ENCODE measurements around the gene GRM4.
"Not testable (repeated sequence)": the region's sequence is repeated elsewhere in the genome, so short reads cannot be mapped to it uniquely, and the experiment has no call there.

GRM4 gene

DNA sequence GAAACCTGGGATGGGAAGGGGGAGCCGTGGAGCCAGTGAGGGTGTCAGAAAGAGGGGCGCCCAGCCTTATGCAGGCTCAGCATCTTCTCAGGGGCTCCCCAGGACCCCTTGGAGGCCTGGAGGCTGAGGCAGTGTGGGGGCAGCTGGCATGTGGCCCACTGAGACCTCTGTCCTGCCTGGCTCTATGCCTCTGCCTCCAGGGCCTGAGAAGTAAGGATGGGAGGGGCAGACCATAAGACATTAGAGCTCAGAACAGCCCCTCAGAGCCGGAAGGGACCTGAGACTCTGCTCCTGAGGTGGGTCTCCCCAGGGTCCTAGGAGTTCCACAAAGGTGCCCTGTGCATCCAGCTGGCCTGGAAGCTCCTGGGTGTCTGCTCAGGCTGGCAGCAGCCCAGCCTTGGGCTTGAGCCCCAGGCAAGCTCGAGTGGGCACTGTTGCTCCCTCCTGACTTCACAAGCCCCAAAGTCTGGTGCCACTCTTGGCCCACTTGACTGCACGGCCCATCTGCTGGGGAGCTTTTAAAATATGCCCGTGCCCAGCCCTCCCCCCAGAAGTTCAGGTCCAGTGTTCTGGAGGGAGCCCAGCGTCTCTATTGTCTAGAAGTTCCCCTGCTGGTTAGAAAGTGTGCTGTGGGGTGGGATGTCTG lies 126.8 kb downstream of the GRM4 start:
- no peak for DNase-seq

DNA sequence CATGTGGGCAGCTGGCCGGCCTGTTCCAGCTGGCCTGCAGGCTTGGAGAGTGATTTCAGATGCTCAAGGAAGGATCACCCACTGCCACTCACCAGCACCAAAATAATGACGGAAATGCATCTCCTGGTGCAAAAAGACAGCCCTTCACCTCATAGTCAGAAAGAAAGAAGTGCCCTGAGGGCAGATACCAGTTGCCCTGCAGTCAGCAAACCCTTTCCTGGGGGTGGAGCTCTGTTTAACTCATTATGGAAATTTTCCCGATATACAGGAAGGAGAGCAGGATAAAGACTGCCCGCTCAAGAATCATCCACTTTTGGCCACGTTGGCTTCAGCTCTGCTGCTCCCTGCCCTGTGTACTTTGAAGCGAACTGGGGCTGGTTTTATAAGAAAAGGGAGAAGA lies 127.9 kb downstream of the GRM4 start:
- no peak for DNase-seq

DNA sequence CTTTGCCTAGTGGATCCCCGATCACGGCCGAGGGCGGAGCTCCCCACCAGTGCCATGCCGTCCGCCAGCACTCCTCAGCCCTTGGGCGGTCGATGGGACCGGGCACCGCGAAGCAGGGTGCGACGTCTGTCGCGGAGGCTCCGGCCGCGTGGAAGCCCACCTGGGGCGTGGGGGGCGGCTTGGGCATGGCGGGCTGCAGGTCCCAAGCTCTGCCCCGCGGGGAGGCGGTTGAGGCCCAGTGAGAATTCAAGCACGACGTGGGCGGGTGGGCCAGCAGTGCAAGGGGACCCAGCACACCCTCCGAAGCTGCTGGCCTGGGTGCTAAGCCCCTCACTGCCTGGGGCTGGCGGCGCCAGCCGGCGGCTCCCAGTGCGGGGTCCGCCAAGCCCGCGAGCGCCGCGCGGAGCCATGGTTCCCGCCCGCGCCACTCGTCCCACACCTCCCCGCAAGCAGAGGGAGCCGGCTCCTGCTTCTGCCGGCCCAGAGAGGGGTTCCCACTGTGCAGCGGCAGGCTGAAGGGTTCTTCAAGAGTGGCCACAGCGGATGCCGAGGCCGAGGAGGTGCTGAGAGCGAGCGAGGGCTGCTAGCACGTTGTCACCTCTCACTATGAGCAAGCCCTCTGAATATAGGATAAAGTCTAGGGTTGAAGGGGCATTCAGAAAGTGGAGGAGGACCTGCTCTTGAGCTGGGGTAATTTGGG lies 128.6 kb downstream of the GRM4 start:
- no peak for DNase-seq

DNA sequence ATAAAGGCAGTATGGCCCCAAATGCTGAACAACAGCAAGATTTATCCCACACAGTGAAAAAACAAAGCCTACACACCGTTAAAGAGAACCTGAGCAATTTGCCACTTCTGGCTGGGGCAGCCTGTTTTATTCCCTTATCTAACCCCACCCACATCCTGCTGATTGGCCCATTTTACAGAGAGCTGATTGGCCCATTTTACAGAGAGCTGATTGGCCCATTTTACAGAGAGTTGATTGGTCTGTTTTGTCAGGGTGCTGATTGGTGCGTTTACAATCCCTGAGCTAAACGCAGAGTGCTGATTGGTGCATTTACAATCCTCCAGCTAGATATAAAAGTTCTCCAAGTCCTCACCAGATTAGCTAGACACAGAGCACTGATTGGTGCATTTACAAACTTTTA lies 129.3 kb downstream of the GRM4 start:
- not testable (repeated sequence) for DNase-seq

DNA sequence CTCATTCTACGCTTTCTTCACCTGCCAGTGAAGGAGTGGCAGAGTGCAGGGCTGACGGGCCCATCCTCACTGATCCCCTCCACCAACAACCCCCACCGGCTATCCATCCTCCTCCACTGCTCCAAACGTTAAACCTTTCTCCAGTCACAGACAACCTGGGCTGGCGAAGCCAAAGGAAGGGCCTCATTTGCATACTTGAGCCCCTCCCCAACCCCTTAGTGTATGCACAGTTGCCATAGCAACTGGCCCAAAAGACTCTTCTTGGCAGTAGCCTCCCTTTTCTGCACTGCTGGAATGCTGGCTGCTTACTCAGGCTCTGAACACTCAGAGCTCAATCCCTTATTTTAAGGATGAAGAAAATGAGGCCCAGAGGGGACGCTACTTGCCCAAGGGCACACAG lies 130.3 kb downstream of the GRM4 start:
- no peak for DNase-seq

DNA sequence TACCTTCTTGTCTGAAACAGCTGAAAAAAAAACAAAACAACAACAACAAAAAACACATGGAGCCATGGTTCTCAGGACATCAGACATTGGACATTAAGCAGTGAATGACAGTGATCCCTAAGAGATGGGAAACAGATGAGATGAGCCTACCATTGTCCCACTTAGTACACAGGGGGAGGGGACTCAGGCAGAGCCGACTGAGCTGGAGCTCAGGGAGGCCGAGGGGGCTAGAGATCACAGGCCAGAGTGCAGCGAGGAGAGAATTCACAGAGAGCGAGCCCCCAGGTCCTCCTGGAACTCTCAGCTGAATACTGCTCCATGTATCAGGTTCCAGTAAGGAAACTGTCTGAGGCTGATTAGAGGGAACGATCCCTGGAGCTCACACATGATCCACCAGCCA lies 134.6 kb downstream of the GRM4 start:
- no peak for DNase-seq

DNA sequence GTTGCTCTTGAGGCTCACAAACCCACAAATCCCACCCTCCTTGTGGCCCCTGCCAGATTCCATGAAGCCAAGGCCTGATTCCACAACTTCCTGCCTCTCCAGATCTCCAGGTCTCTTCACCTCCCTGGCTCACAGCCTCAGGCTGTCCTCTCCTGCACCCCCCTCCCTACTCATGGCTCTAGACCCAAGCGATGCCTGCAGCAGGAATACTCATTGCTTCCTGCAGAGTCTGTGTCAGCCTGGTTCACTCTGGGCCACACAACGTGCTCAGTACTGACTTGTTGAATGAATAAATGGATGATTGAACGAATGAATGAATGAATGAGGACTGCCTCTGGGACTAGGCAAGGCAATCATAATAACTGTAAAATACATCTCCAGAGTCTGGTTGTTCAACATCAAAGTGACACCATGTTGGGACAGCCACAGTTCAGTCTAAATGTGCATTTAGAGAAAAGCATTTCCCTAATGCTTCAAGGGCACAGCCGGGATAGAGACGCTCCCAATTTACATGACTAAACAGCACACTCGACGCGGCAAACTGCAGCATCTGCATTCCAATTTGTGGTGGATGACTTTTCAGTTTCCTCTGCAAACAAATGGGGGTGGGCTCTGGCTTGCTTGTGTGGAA lies 139.9 kb downstream of the GRM4 start:
- no peak for DNase-seq

DNA sequence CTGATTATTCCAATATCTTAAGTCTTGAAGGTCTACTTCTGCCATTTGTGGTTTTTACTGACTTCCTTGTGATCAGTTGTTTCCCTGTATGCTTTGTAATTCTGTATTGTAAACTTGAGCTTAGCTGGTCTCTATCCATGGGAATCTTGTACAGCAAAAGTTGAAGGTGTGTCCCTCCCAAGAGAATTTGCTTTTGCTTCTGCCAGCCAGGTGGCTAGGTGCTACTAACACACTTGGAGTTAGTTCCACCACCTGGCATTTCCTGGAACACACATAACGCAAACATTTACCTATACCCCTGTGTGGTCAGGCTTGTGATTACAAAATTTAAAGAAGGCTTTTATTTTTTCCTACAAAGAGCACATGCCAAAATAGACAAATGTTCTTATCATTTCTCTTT lies 141.2 kb downstream of the GRM4 start:
- no peak for DNase-seq

DNA sequence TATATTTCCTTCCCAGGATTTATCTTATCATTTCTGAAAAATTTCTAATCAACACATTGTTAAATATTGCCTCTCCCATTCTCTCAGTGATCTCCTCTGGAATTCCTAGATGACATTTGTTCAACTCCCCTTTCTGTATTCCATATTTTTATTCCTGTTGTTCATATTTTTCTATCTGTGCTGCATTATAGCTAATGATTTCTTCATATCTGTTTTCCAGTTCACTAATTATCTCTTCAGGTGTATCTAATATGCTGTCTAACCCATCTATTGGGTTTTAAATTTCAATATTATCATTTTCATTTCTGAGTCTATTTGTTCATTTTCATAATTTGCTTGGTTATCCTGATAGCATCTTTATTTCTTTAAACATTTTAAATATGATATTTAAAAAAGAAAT lies 141.9 kb downstream of the GRM4 start:
- DNase-seq, result no peak

DNA sequence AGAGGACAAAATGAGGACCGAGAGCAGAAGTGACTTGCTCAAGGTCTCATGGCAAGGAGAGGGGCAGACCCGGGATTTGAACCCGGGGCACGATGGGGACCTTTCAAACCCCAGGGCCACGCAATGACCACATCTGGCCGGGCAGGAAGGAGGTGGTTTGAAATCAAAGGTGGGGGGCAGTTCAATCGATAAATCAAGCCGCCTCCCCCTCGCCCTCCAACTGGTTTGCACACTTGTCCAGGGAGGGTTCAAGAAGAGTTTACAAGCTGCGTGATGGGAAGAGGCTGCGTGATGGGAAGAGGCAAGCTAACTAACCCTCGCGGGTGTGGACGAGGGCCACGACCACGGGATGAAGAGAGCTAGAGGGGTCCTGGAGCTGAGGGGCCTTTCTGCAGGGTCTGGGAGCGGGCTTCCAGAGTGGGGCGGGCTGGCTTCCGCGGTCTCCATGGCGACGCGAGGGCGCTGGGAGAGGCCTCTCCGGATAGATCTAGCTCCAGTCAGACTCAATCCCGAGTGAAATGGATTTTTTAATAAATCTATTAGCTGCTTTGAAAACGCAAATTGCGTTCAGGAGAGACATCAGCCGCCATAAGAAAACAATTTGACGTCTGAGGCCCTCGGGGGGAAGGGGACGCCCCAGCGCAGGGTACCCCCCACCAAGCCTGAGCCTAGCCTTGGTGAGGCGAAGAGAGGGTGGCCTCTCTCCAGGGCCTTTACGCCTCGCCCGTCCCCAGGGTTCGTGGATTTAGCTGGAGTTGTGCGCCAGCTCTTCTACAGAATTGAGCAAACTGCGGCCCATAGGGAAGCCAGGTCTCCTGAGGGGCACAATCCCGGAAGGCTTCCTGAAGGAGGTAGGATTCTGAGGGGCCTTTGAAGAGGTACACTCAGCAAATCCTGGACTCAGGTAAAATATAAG lies 143.9 kb downstream of the GRM4 start:
- DNase-seq, result no peak

DNA sequence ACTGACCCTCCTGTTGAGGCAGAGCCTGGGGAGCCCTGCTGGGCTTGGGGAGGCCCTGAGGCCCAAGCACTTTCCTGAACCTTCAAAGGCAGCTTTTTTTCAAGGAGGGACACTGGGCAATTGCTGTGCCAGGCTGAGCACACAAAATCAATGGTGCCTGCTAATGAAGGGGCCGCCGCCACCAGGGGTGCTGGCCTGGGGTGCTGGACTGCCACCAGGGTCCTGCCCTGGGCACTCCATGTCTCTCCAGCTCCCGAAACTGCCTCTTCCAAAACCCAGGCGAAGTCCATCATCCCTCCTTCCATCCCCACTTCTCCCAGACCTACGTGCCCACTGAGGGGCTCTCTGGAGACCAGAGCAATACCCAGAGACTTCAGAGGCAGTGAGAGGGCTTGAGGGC lies 145.6 kb downstream of the GRM4 start:
- DNase-seq, result no peak

DNA sequence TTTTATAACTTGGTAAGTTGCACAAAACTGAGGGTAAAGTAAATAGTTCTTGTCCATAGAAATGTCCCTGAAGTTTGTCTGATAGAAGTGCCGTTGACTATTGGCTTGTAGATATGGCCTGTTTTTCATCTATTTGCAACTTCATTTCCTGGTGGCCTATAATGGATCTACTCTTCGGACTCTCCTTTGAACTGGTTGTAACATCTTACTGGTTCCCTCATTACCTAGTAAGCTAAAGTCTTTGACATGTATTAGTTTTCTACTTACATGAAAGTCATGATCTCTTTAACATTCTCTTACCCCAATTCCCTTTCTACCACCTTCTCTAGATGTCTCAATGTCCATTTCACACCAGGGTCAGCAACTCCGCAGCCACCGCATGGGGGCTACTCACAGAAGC lies 146.3 kb downstream of the GRM4 start:
- DNase-seq, result no peak

DNA sequence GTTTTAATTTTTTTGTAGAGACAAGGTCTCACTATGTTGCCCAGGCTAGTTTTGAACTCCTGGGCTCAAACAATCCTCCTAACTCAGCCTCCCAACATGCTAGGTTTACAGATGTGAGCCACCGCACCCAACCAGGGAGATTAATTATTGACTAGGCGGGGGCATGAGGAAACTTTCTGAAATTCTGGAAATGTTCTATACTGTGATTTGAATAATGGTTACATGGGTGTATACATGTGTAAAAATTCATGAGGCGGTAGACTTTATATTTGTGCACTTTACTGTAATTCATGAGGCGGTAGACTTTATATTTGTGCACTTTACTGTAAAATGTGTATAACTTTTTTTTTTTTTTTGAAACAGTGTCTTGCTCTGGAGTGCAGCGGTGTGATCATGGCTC lies 147.2 kb downstream of the GRM4 start:
- no peak for DNase-seq

DNA sequence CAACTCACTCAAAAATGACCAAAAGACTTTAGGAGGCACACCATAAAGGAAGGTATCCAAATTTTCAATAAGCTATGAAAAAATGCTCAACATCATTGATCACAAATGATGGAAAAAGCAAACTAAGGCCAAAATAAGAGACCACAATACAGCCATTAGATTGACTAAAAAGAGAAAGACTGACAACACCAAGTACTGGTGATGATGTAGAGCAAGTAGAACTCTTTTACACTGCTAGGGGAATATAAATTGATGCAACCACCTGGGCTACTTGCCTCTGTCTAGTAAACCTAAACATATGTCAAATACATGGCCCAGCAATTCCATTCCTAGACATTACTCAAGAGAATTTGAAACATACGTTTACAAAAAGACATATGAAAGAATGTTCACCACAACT lies 148.6 kb downstream of the GRM4 start:
- DNase-seq, result no peak

DNA sequence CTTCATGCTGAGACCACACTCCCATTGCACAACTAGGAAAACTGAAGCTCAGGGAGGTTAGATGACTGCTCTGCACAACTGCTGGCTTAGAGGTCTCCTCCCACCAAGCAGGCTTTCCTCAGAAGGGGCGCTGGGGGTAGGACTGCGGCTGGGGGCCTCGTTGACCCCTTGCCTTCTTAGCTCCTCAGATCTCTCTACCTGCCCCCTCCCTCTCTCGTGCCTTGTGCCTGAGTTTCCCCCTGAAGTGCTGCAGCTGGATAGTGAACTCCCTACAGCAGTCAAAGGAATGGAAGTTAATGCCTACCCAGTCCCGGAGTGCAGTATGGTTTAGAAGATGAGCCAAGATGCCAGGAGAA lies 149.8 kb downstream of the GRM4 start:
- DNase-seq, result no peak

DNA sequence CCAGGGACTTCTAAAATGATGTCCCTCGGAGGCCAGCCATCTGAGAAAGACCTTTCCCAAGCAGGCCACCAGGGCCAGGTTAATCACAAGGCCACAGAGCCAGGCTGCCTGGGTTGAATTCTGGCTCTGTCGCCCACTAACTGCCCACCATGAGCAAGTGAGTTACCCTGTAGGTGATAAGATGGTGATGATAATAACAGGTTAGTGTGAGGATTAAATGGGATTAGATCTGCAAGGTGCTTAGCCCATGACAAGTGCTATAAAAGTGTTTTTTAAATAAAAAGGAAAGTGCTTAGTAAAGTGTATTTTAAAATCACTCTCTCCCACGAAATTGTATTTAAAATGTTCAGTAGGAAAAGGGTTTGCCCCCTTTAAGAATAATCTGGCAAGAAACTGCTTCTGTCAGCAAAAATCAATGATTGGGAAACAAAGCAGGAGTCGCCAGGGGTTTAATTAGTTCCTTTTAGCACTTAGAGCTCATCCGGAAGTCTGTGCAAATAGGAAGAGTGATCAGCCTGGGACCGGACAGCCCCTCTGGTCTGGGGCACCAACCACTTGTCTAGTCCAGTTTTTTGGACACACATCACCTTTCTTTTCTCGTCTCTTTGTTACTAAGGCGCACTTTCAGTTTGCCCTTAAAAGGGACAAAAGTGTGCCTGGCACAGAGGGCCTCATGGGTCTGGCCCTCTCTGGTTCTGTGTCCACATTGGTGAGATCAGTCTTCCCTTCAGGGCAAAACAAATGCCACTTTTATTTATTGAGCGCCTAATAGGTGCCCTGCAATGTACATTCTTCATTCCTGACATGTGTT lies 150.4 kb downstream of the GRM4 start:
- DNase-seq, result no peak

DNA sequence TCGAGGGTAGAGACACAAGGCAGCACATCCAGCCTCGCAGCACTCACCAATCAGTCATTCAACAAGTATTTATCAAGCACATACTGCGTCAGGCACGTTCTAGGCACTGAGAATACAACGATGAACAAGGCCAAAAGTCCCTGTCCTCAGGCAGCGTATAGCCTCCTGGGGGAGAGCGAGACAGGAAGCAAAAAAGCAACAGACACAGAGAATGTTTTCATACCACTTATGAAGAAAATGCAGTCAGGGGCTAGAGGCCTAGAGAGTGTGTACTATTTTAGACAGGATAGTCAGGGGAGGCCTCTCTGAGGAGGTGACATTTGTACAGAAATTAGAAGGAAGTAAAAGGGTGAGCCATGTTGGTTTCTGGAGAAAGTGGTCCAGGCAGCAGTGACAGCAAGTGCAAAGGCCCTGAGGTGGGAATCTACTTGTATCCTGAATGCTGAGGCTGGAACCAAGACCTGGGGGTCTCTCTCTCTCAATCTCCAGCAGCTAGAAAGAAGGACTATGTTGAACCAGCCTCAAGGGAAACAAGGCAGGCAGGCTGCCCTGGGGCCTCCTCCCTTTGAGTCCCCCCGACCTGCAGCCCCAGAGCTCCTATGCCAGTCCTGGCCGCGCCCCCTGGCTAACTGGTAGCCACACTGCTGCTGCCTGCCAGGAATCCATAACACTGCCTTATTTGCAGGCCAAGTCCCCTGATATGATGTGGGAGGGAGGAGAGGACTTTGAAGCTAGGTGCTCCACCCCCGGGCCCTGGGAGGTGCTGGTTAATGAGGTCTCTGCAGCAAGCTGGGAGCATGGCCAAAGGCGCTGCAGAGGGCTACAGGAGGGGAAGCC lies 151.2 kb downstream of the GRM4 start:
- no peak for DNase-seq

DNA sequence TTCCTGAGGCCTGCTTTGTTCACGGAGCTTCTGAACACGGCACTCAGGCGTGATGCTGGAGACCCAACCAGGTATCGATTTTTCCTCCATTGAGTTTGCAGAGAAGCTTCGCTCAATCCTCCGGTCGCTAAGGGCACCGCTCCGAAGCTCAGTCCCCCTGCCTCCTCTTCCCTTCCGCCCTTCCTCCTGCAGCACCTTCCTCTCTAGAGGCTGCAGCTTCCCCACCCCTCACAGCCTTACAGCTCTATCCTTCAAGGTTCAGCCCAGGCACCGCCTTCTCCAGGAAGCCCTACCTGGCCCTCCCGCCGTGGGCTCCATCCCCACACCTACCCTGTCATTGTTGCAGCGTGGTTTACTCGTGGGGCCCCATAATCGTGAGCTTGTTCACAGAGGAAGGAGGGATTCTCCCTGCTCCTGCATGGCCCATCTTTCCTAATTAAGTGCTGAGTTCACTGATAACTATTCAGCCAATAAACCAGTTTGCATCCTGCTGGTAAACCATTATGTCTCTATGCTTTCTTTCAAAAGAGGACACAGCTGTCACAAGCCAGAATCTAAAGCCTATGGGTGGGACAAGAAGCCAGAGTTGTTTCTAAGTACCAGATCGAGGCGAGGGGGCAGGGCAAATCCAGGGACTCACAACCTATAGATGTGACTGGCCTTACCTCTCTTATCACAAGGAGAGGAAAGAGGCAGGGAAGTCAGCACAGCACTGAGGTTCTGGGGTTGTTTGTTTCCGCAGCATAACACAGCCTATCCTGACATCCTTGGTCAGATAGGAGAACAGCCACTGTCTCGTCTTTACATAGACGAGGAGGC lies 152.0 kb downstream of the GRM4 start:
- no peak for DNase-seq

DNA sequence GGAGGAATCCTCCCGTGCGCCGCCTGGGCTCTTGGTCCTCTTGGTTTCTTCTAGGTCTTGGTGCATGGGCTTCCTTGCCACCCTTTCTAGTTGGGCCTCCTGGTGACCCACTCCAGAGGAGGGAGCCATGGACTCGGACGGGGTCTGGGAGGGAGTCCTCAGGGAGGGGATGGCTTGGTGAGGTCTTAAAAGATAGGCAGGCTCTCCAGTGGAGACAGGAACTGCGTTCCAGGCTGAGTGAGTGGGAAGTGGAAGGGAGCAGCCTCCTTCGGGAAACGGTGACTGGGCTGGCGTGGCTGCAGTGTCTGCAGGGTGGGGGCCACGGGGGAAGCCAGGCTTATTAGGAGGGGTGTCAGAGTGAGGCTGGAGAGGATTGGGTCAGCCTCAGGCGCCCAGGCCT lies 152.8 kb downstream of the GRM4 start:
- DNase-seq, result peak; percentile 9

DNA sequence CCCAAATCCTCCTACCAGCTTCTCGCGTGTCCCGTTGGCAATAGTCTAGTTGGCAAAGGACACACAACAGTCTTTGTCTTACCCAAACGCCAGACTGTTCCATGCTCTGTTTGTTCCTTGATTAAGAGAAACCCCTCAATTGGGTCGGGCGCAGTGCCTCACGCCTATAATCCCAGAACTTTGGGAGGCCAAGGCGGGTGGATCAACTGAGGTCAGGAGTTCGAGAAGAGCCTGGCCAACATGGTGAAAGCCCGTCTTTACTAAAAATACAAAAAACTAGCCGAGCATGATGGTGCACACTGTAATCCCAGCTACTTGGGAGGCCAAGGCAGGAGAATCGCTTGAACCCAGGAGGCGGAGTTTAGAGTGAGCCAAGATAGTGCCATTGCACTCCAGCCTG lies 153.7 kb downstream of the GRM4 start:
- DNase-seq, result no peak

DNA sequence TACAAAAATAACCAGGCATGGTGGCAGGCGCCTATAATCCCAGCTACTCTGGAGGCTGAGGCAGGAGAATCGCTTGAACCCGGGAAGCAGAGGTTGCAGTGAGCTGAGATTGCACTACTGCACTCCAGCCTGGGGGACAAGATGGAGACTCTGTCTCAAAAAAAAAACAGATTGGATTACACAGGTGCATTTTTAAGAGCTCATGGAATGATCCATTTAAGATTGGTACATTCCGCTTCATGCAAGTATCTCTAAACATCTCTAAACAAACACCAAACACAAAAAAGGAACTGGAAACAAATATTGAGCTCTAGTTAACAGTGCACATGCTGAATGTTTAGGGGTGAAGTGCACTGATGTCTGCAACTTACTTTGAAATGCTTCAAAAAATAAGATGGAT lies 154.3 kb downstream of the GRM4 start:
- DNase-seq, result no peak

Measured in 8988T (cell line).